NCI-H146 (cell line): ENCODE results near the gene GRID2.
A peak's percentile ranks its signal among the peaks of the same experiment; 100 is the strongest.
"Not testable (repeated sequence)": the region's sequence is repeated elsewhere in the genome, so short reads cannot be mapped to it uniquely, and the experiment has no call there.

Experiments
- DNase-seq: peaks from one replicate; lab custom pipeline; 2025; lab: John Stamatoyannopoulos, UW

Gene GRID2

DNA sequence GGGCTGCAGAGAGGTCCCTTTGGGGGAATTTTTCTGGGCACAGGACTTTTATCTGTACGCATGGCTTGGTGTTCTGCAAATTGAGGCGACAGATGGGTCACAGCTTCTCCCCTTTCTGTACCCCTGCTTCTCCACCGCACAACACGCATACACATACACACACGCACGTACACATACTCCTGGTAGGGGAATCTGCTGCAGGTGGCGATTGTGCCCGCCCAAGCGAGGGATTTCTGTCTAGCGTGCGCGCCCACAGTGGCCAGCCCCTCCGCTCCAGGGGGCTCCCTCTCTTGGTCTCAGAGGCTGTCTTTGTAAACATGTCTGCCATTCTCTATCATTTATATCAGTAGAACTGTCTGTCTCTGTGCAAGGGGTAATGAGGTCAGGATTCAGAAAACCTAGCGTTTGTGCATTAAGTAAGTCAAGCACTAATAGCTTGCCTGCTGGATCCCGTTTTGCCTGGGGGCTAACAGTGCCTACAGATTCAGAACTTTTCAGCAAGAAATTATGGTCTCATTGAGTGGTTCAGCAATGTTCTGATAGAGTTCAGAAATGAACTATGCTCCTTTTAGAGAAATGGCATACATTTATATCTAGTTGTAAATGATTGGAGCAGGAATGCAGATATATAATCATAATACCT lies 2.2 kb downstream of the GRID2 start:
- DNase-seq, result peak; percentile 9

DNA sequence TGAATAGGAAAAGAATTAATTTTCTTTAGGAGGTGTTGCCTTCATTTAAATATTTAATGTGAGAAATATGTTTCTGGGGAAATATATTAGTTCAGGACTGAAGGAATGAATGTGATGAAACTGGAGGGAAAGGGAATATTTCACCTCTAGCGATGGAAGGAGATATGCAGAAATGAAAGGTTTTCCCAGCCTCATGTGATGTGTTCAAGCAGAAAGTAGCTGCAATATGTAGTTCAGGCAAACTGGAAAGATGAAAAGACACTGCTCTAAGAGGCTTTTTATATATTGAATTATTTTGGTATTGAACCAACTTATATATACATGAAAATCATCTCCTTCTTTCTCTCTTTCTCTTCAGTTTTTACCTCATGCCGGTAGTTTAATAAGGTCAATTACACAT lies 3.4 kb downstream of the GRID2 start:
- DNase-seq, result no peak

DNA sequence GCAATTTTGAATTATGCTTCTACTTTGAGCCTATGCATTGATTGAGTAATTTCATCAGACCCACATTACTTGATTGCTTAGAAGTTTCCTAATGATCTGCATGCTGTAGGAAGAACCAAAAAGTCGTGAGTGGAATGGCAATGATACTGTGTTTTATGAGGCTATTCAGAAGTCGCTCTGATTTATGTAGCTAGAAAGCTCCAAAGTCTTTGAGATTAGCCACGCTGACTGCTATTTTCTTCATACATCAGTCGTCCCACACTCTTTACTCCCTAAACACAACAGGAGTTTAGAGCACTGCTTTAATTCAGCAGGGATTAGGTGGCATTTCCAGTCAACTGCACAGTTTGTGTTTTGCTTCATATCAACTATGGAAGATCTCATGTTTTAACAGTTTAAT lies 4.1 kb downstream of the GRID2 start:
- DNase-seq, result no peak

DNA sequence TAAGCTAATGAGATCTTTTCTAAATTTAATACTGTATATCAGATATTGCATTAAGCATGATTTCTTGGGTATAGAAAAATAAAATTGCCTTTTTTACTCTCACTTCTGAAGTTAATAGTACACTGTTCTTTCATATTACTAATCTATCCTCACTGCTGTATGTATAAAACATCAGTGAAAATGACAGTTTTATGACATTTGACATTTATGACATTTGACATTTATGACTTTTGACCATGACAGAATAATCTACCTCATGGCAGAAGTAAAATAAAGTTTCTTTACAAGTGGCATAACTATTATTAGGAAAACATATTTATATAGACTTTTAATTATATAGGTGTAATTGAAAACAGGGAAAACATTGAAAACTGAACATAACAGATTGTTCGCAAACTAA lies 13.3 kb downstream of the GRID2 start:
- DNase-seq, result no peak

DNA sequence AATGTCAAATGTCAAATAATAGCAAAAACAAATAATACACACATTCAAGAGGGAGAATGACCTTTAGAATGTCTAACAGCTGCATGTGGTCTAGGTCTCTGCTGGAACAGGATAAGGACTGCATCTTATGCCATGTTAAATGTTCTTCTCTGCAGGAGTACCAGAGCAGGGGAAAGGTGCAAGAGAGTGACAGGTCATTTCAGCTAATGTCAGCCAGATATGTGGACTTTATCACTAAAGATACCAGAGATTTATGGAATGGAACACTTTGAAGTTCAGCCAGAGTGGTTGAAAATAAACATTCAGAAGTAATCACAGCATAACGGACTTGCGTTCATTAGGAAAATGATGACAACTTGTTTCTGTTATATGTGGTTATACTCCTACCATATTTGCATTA lies 24.3 kb downstream of the GRID2 start:
- no peak for DNase-seq

DNA sequence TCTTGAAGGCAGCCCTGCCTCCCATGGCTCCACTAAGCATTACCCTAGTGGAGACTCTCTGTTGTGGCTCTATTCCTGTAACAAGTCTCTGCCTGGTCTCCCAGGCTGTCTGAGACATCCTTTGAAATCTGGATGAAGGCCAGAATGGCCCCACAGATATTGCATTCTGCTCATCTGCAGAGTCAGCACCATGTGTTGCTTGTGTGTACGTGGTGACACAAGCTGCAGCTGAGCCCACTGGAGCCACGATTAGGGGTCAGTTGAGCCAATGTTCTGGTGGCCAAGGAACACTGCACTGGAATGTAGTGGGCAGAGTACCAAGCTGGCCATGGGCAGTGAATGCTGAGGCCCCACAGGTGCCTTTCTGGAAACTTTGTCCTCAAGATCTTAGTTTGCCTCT lies 29.2 kb downstream of the GRID2 start:
- DNase-seq, result no peak

DNA sequence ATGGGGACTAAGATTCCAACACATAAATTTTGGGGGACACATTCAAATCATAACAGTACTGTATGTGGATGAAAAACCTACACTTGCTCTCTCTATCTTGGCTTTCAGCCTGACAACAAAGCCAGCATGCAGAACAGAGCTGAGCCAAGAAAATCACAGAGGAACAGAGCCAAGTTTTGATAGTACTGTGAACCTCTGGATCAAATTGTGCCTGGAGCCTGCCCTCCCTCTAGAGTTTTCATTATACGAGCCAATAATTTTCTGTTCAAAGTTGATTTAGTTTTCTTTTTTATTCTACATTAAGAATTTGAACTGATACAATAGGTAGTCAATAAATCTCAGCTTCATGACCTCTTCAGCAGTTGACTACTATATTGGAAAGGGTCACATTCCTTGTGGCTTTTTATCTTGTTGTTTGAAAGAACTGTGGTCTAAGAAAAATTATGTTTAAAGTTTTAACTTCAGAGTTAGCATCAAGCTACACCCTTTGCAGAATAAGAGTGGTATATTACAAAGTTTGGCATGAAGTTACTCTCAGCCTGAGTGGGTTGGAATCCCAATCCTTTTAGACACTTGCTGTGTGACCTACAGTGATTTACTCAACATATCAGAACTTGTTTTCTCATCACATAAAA lies 31.1 kb downstream of the GRID2 start:
- DNase-seq, result no peak

DNA sequence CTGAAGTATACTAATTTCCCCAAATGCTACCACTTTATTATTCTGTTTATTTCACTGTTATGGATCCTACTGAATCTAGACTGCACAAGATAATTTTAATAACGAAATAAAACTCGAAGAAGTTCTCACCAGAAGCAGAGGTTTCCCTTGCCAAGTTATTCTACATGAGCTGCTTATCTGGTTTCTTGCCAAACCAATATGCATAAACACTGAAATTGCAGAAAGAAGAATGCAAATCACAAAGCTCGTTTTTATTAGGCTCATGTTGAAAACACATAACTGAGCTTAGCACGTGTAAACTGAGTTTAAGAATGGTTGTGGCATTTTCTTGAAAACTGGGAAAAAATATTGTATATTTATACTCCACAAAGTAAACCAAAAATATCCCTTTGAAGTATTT lies 35.9 kb downstream of the GRID2 start:
- DNase-seq, result no peak

DNA sequence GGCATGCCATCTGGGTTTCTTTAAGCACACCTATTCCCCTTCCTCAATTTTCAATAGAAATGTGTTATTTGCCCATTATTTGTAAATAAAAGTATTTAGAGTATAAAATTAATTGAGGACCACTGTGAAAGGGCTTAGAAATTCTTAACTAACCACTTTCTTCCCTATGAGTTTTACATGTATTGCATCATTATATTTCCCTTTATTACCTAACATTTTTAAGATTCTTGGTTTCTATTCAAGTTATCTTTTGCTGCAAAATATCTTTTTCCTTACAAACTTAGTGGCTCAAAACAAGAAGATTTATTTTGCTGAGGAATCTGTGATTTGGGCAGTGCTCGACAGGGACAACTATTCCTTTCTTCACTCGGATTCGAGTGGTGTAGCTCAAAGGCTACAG lies 40.5 kb downstream of the GRID2 start:
- no peak for DNase-seq

DNA sequence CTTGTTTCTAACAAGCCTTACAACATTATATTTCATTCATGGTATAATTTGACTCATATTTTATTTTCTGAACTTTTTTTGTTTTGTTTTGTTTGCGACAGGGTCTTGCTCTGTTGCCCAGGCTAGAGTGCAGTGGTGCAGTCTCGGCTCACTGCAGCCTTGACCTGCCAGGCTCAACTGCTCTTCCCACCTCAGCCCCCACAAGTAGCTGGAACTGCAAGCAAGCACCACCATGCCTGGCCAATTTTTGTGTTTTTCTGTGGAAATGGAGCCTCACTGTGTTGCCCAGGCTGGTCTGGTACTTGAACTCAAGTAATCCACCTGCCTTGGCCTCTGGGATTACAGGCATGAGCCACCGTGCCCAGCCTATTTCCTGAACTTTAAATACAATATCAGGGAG lies 42.5 kb downstream of the GRID2 start:
- no peak for DNase-seq

DNA sequence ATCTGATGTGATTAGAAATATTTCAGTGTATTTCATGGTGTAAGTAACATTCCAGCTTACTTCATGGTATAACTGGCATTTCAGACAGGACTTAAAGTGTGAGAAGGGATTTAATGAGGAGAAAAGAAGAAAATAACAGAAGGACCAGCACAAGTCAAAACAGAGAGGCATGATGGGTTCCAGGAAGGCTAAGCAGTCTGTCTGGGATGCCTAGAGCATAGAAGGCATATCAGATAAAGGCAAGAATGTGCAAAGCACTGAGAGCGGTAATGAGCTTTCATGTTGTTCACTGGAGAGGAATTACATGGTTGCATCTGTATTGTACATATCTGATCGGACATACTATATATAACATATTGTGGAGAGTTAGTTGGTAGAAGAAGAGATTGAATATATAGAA lies 54.2 kb downstream of the GRID2 start:
- no peak for DNase-seq

DNA sequence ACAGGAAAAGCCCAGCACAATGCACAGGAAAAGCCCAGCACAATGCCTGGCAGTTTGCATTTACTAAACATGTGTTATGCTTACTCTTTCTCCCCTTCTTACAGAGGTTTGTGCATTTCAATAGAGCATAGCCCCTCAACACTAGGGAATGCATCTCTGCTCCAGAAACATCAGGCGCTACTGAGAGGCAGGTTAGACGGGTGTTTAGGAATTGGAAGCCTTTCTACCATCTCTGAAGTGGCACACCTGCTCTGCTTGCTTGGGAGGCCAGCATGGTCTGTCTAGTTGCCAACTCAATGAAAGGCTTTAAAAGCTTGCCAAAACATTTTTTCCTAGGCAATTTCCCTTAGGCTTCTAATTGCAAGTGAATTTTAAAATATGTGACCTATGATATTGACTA lies 55.7 kb downstream of the GRID2 start:
- DNase-seq, result no peak

DNA sequence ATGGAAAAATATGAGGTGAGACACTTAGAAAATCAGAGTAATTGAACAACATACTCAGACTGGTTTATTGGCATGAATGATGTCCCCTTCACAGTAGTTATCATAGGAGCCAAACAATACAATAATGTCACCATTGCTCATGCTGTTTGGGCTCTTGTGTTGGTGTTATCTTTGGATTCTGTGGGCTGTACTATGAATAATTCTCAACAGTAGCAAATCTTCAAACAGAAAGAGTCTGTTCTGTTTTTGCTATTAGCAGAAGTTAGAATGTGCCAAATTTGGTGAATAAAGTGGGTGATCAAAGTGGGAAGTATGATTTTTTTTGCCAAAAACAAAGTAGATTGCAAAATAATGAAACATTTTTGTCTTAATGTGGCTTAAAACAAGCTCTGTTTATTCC lies 58.3 kb downstream of the GRID2 start:
- DNase-seq, result no peak

DNA sequence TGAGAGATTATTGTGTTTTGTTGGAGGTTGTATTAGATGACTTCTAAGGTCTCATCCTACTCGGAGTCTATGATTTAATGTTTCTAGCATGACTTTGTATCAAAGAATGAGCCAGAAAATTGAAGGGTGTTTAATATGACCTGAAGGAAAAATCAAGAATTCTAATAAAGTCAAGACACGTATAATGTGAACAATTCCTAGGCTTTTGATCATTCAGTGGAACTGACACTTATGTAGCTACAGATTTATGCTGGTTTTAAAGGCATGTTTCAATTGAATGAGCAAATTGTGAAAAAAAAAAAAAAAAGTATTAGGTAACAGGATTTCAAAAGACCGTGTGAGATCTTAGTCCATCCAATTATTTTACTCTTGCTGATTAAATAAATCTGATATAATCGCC lies 64.9 kb downstream of the GRID2 start:
- no peak for DNase-seq

DNA sequence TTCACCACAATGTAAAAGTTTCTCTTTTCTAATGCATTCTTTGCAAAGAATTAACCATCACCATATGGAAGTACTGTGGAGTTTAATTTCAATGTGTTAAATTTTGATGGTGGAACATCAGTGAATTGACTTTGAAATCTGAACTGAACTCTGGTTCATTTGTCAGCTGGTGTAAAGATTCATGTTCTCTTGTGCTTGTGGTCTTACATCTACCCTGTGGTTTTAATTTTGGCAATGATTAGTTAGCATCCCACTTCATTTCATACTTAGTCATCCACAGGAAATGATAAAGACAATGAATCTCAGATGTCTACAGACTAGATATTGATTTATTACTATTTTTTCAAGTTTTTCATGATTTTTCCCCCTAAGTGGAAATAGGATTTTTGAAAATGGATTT lies 77.8 kb downstream of the GRID2 start:
- DNase-seq, result no peak

DNA sequence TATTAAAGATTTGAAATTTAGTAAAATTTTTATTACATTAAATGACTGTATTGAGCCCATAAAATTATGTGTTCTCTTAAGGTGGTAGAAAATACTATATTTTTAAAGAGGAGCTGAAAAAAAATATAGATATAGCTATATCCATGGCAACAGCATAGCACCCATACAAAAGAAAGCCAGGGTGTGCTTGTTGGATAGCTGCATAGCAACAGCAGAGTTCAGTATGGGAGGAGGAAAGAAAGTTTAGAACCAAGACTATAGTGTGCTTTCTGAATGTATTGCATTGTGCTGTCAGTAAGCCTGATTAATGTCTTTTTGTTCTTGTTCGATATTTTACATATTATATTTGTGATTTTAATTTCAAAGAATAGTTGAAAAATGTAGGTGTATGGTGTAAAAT lies 78.4 kb downstream of the GRID2 start:
- DNase-seq, result no peak

DNA sequence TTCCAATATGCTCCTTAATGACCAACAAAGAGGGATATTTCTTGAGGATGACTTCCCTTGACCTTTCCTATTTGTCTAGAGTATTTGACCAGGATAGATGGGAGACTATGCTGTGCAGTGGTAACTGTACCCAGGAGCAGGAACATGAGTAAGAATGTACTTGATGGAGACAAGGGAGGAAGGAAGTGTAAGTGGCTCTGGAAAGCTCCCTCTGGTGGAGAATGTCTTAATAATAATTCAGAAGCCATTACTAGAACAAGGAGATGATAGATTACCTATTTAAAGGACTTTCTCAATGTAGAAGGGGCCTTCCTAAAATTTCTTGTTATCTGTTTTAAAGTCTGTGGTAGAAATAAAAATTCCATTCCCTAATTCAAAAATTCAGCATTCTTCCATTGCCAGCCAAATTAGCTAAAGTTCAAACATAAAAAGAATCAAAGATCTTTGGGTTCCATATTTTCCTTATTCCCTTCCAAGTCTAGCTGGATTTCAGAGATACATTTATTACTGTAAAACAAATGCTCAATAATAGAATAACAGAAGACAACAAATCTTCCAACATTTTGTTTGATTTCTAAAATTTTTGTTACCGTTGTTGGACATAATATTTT lies 83.8 kb downstream of the GRID2 start:
- no peak for DNase-seq

DNA sequence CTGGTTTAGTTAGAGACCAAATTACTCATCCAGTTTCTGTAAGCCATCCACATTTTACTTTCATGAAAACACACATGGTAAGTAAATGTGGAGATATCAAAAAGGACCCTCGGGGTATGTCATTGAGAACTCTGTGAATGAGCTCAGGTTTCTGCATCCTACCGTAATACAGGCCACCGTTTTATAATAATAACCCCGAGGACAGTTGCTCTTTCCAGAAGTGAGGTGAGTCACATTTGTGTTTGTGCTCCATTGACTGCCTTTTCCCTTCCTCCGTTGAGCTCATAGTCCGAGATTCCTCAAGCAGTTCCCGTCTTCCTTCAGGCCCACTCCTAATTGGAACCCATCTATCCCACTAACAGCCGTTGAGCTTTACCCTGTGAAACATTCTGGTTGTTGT lies 95.3 kb downstream of the GRID2 start:
- DNase-seq, result no peak

DNA sequence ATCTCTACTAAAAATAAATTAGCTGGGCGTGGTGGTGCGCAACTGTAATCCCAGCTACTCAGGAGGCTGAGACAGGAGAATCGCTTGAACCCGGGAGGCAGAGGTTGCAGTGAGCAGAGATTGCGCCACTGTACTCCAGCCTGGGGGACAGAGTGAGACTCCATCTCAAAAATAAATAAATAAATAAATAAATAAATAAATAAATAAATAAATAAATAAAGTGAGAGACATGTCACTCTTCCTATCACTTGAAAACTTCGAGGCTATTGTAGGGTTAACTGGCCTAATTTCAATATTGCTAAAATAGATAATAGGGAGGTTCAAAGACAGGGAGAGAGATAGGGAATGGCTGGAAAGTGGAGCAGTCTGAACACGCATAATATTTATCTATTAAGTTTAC lies 99.8 kb downstream of the GRID2 start:
- not testable (repeated sequence) for DNase-seq

DNA sequence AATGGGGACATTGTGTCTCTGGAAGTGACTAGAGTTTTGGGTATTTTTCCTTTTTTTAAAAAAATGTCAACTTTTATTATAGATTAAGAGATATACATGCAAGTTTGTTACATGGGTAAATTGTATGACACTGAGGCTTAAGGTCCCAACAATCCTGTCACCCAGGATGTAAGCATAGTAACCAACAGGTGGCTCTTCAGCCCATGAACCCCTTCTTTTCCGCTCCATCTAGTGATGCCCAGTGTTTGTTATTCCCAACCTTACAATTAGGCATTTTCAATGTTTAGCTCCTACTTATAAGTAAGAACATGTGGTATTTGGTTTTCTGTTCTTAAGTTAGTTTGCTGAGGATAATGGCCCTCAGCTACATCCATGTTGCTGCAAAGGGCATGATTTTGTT lies 102.7 kb downstream of the GRID2 start:
- no peak for DNase-seq

DNA sequence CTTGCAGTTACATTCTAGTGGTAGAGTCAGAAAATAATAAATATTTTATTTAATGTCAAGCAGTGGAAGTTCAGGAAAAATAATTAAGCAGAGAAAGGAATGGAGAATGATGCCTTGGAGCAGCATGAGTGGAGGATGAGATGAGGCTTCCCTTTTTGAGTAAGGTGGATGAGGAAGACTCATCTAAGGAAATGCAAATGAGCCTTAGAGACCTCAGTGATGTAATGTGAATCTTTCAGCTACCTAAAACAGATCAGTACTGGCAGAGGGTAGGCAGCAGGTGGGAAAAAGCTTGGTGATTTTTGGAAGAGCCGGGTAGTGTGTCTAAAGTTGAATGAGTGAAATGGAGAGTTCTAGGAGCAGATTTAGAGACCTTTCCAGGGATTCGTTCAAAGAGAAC lies 118.2 kb downstream of the GRID2 start:
- no peak for DNase-seq

DNA sequence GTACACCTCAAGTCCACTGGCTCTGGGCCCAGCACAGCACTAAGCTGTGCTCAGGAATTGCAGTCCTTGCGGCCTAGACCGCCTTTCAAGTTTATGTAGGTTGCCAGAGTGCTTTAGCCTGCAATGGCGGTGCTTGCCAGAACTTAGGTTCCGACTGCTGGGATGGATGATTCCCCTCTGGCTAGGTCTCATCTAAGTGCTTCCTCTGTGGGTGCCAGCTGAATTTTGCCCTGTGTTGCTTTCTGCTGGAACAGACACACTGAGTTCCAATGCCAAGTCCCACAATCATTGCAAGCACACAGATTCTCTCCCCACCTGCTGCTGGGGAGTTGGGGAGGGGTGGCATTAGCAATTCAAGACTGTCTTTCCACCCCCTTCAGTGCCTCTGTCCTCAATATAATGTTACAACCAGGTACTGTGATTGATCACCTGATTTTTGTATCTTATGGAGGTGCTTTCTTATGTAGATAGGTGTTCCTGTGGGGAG lies 129.5 kb downstream of the GRID2 start:
- no peak for DNase-seq

DNA sequence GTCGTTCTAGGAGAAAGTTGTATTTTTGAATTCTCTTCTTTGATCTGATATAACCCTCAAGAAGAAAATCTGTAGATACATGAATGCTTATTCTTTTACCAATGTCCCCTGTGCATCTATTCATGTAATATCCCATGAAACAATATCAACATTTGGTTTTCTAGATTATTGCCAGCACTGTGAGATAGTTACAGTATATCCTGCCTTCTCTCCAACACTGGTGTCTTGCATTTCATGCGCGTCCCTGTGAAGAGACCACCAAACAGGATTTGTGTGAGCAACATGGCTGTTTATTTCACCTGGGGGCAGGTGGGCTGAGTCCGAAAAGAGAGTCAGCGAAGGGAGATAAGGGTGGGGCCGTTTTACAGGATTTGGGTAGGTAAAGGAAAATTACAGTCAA lies 135.0 kb downstream of the GRID2 start:
- DNase-seq, result not testable (repeated sequence)

DNA sequence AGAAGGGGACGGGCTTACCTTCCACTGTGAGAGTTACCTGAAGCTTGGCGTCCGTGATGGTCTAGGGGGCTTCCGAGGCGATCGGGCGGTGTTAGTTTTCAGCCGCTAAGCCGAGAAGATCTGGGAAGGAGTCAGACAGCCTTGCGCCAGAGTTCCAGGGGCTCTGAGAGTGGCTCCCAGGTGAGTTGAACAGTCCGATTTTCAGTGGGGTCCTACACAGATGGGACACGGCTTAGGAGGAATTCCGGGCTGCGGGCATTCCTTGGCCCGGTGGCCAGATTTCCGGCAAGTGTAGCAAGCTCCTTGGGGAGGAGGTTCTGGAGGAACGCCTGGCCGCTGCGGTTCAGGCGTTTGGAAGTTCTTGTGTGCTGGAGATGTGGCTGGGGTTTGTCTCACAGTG lies 138.4 kb downstream of the GRID2 start:
- DNase-seq, result not testable (repeated sequence)
